Adrenal gland (tissue), 12 donors: ENCODE results near the gene AKT3. TPM values are rescaled to one million over a fixed set of nuclear protein-coding genes. Genes with fewer than 3 reads are reported as not detected.
"Not testable (repeated sequence)": the region's sequence is repeated elsewhere in the genome, so short reads cannot be mapped to it uniquely, and the experiment has no call there.

Source experiments
- DNase-seq, 7 donors: peaks; one replicate each; pipeline ENCODE4 v3.0.0-alpha.2; 2019 to 2020
- H3K27ac ChIP-seq, 5 donors: fragments of 200-600 bp; sonication (generic) in 4 of 5; 1 replicate in 3 of 5; 2 replicates in 2 of 5; pipeline versions ENCODE4 v1.5.1 to v1.8.0; 2016 to 2020; ENCODE audit warnings: mild to moderate bottlenecking in 1 of 5
- H3K27me3 ChIP-seq: fragments of 200-600 bp; 2 replicates; pipeline ENCODE4 v1.8.0; 2021
- H3K36me3 ChIP-seq, 2 donors: fragments of 200-600 bp; replicated peaks in 1 of 2; 1 replicate in 1 of 2; 2 replicates in 1 of 2; pipeline versions ENCODE4 v1.5.1 to v1.8.0; 2018 to 2022
- H3K4me1 ChIP-seq, 2 donors: fragments of 200-600 bp; replicated peaks in 1 of 2; 1 replicate in 1 of 2; 2 replicates in 1 of 2; pipeline versions ENCODE4 v1.5.1 to v1.8.0; 2018 to 2021
- H3K4me3 ChIP-seq, 4 donors: fragments of 200-600 bp; sonication (generic) in 3 of 4; one replicate each; pipeline ENCODE4 v1.5.1; 2016 to 2018
- H3K9me3 ChIP-seq, 3 donors: fragments of 200-600 bp; sonication (generic) in 1 of 3; replicated peaks in 1 of 3; 1 replicate in 2 of 3; 2 replicates in 1 of 3; pipeline versions ENCODE4 v1.5.1 to v1.8.0; 2016 to 2021
- CTCF ChIP-seq, 6 experiments: fragments of 450-650 bp in 4 of 6; fragments of 200-600 bp in 2 of 6; sonication (generic) in 1 of 6; IDR thresholded peaks; 1 replicate in 5 of 6; 2 replicates in 1 of 6; pipeline versions ENCODE4 v1.5.1 to v1.8.0; 2016 to 2021; ENCODE audit warnings: antibody characterized with exemption in 6 of 6, mild to moderate bottlenecking in 2 of 6, moderate library complexity in 1 of 6
- POLR2A ChIP-seq, 2 donors: fragments of 450-650 bp; IDR thresholded peaks; one replicate each; pipeline ENCODE4 v1.6.1; 2017; ENCODE audit warnings: antibody characterized with exemption in 2 of 2, mild to moderate bottlenecking in 2 of 2, moderate library complexity in 1 of 2
- WGBS, 4 donors: extraction: QIAGEN DNeasy Blood & Tissue Kit in 2 of 4; methylation state at CpG; one replicate each; pipeline versions ENCODE4 v1.1.5 to v1.1.7; 2013 to 2017; 5-methylcytosine and 5-hydroxymethylcytosine counted together
- intact Hi-C, 2 donors: fragments of 100-400 bp; cut with DNase I; formaldehyde crosslinking; loops; one replicate each; pipeline versions ENCODE4 v1.14.1 to v1.15.0; 2022 to 2023
- polyA plus RNA-seq, 3 donors: library from polyadenylated mRNA; stranded (reverse); fragments of 200-250 nt in 2 of 3; fragments of 350-450 nt in 1 of 3; fragmentation: Illumina TruSeq in 1 of 3; extraction: RNeasy Lipid Tissue Mini Kit (QIAGEN cat#74804) in 1 of 3; gene quantifications; one replicate each; pipeline ENCODE4 v1.2.3, GENCODE V29; 2013 to 2014
- total RNA-seq, 9 donors: library from RNA; depleted of rRNA in 4 of 9; stranded (reverse); fragments of >200 nt in 4 of 9; fragments of 120-200 nt in 1 of 9; fragmentation: NEBNext Ultra II Directional in 1 of 9; extraction: Animal tissue kit (Norgen Biotek cat#: 25700) in 1 of 9; gene quantifications; one replicate each; pipeline versions ENCODE4 v1.1.0 to v1.2.4, GENCODE V29; 2013 to 2023
- donor health status: healthy with polysubstance abuse.
- donor health status: Bipolar disorder and iron deficiency.
- donor health status: DM: yes; HTN: yes; CAD: no.
- donor health status: DM: no; HTN: no; CAD: no.
- donor health status: DM: no; HTN: no; CAD: no.
- donor health status: DM: yes; HTN: yes; CAD: no.

AKT3 gene
- total and polyA plus RNA-seq, 12 donors = 11.4 to 82.3 (median 32.4) TPM

- DNase-seq = peak in 1 of 7 donors; percentile 23
- no peak for TF ChIP-seq CTCF (IDR thresholded peaks at IDR 0.05)
- no peak for TF ChIP-seq POLR2A (IDR thresholded peaks at IDR 0.05)
- H3K4me1 ChIP-seq = no peaks in the 10 kb centered on the region
- H3K27ac ChIP-seq = no peak overlapping the region
- H3K27me3 ChIP-seq = no peaks in the 10 kb centered on the region
- H3K36me3 ChIP-seq = no peaks in the 10 kb centered on the region
- no peaks in the 10 kb centered on the region for H3K9me3 ChIP-seq
- WGBS, 4 donors = 54 to 90% (median 84%) methylated on average over 3 of the region's 3 CpGs
- no peak overlapping the region for H3K4me3 ChIP-seq
- intact Hi-C loops = no loop called here
Measured at GRCh38 chr1:243882276-243882675, 32.2 kb upstream of the AKT3 start.

DNA sequence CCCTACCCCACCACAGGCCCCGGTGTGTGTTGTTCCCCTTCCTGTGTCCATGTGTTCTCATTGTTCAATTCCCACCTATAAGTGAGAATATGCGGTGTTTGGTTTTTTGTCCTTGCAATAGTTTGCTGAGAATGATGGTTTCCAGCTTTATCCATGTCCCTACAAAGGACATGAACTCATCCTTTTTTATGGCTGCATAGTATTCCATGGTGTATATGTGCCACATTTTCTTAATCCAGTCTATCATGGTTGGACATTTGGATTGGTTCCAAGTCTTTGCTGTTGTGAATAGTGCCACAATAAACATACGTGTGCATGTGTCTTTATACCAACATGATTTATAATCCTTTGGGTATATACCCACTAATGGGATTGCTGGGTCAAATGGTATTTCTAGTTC, 27.0 kb upstream of the AKT3 start:
- DNase-seq, H3K27ac ChIP-seq, H3K4me1 ChIP-seq, H3K9me3 ChIP-seq, H3K4me3 ChIP-seq, intact Hi-C loops, H3K36me3 ChIP-seq, H3K27me3 ChIP-seq: not testable (repeated sequence)
- 91 to 100% (median 94%) methylated on average over 2 to 3 of the region's 3 CpGs for WGBS, 4 donors

GRCh38 chr1:243855616-243856318, 5.7 kb upstream of the AKT3 start:
- Histone ChIP-seq H3K27me3 (no peaks in the 10 kb centered on the region), H3K27ac (no peak overlapping the region), H3K36me3 (no peaks in the 10 kb centered on the region), H3K4me1 (peaks cover 0 to 9% of the 10 kb centered on the region in 2 donors), H3K4me3 (no peak overlapping the region), H3K9me3 (no peaks in the 10 kb centered on the region)
- TF ChIP-seq POLR2A (IDR thresholded peaks at IDR 0.05) (no peak), CTCF (IDR thresholded peaks at IDR 0.05) (no peak)
- intact Hi-C loops = no loop called here
- 87 to 94% (median 90%) methylated on average over 6 to 11 of the region's 11 CpGs for WGBS, 4 donors
- DNase-seq = no peak

- TF ChIP-seq CTCF (IDR thresholded peaks at IDR 0.05) (no peak), POLR2A (IDR thresholded peaks at IDR 0.05) (no peak)
- 41 to 53% (median 46%) methylated on average over 3 of the region's 3 CpGs for WGBS, 4 donors
- DNase-seq = no peak
- Histone ChIP-seq H3K4me1 (peaks cover 7 to 29% of the 10 kb centered on the region in 2 donors), H3K36me3 (no peaks in the 10 kb centered on the region), H3K27me3 (no peaks in the 10 kb centered on the region), H3K9me3 (no peaks in the 10 kb centered on the region), H3K27ac (no peak overlapping the region), H3K4me3 (no peak overlapping the region)
- intact Hi-C loops = no loop called here
Measured at GRCh38 chr1:243851765-243852164, 1.7 kb upstream of the AKT3 start.

GRCh38 chr1:243851257-243851756, 1.3 kb upstream of the AKT3 start:
- WGBS, 4 donors = 4 to 9% (median 5%) methylated on average over 12 of the region's 12 CpGs
- no peaks in the 10 kb centered on the region for H3K9me3 ChIP-seq
- no peak for DNase-seq
- no peaks in the 10 kb centered on the region for H3K27me3 ChIP-seq
- H3K4me1 ChIP-seq = peaks cover 7 to 33% of the 10 kb centered on the region in 2 donors
- TF ChIP-seq CTCF (IDR thresholded peaks at IDR 0.05) = no peak
- TF ChIP-seq POLR2A (IDR thresholded peaks at IDR 0.05) = no peak
- peak overlapping the region in 3 of 4 donors; percentile 31 to 97 (median 86) for H3K4me3 ChIP-seq
- H3K36me3 ChIP-seq = no peaks in the 10 kb centered on the region
- intact Hi-C loops = no loop called here
- peak overlapping the region in 4 of 5 donors; percentile 92 to 99 (median 98) for H3K27ac ChIP-seq
